OCI-LY1 (cell line): Measurements from ENCODE around the gene TAS2R60.

Experiments
- EZH2 ChIP-seq: fragments of 200-600 bp; sonication (generic), shearing (Covaris generic); IDR thresholded peaks from 2 replicates; pipeline ENCODE4 v1.8.0; 2017; ENCODE audit warnings: borderline replicate concordance, mixed run types, mild to moderate bottlenecking, antibody characterized with exemption, low read length, moderate library complexity, mixed read lengths
- TF ChIP-seq, protein P1 (sequence below): fragments of 200-600 bp; sonication (generic), shearing (Covaris generic); IDR thresholded peaks from 2 replicates; pipeline ENCODE4 v1.5.1; 2017; ENCODE audit warnings: mild to moderate bottlenecking, antibody characterized with exemption, low read length, moderate library complexity, mixed read lengths

DNA sequence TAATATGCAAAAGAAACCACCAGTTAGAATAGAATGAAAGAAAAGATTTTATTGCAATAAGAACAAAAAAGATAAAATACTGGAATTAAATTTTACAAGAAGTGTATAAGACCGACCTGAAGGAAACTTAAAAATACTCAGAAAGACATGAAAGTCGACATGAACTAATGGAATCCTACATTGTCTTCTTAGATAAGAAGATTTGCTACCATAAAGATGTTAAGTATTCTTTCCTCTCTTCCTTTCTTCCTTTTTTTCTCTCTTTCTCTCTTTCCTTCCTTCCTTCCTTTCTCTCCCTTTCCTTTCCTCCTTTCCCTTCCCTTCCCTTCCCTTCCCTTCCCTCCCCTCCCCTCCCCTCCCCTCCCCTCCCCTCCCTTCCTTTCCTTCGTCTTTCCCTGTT lies 6.5 kb downstream of the TAS2R60 start:
- TF ChIP-seq, protein P1, sequence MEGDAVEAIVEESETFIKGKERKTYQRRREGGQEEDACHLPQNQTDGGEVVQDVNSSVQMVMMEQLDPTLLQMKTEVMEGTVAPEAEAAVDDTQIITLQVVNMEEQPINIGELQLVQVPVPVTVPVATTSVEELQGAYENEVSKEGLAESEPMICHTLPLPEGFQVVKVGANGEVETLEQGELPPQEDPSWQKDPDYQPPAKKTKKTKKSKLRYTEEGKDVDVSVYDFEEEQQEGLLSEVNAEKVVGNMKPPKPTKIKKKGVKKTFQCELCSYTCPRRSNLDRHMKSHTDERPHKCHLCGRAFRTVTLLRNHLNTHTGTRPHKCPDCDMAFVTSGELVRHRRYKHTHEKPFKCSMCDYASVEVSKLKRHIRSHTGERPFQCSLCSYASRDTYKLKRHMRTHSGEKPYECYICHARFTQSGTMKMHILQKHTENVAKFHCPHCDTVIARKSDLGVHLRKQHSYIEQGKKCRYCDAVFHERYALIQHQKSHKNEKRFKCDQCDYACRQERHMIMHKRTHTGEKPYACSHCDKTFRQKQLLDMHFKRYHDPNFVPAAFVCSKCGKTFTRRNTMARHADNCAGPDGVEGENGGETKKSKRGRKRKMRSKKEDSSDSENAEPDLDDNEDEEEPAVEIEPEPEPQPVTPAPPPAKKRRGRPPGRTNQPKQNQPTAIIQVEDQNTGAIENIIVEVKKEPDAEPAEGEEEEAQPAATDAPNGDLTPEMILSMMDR: no peak
- no peak for TF ChIP-seq EZH2
